H1 (cell line): Measurements from ENCODE around the gene TMEM154. TPM values are rescaled to one million over a fixed set of nuclear protein-coding genes. Genes with fewer than 3 reads are reported as not detected.

Experiments used
- CTCF ChIA-PET: fragments of 300-600 bp; sonication (Branson Sonifier 250); formaldehyde crosslinking; loops from one replicate; lab custom pipeline; 2021; ENCODE audit not compliant: partially characterized antibody; lab: Charles Lee
- POLR2A ChIA-PET: fragments of 300-600 bp; sonication (Branson Sonifier 250); formaldehyde crosslinking; loops from one replicate; lab custom pipeline; 2021; ENCODE audit warnings: inconsistent platforms; ENCODE audit not compliant: partially characterized antibody; lab: Charles Lee
- DNase-seq, 2 experiments: peaks; one replicate each; pipeline versions ENCODE4 v3.0.0 to v3.0.0-alpha.2; 2010 to 2022; ENCODE audit warnings: low spot score in 2 of 2, low read depth in 1 of 2, mixed read lengths in 1 of 2
- FAIRE-seq: peaks from 2 replicates; lab custom pipeline; 2011; peaks lifted over from hg19 to GRCh38; lab: Jason Lieb, UNC
- H2AFZ ChIP-seq: 2 replicates; pipeline ENCODE4 v1.8.1; 2012; ENCODE audit warnings: low read length, inconsistent platforms
- H2AK5ac ChIP-seq: 2 replicates; pipeline ENCODE4 v1.6.1; 2013; ENCODE audit warnings: low read depth, low read length
- H2BK120ac ChIP-seq: replicated peaks from 2 replicates; pipeline ENCODE3; 2013; ENCODE audit warnings: low read depth, low read length, inconsistent platforms
- H2BK12ac ChIP-seq: 2 replicates; pipeline ENCODE4 v1.6.1; 2013; ENCODE audit warnings: low read depth, low read length
- H2BK15ac ChIP-seq: 2 replicates; pipeline ENCODE4 v1.6.1; 2013; ENCODE audit warnings: low read length
- H2BK20ac ChIP-seq: 2 replicates; pipeline ENCODE4 v1.6.1; 2013; ENCODE audit warnings: low read length
- H2BK5ac ChIP-seq: 2 replicates; pipeline ENCODE4 v1.6.1; 2013; ENCODE audit warnings: low read depth, low read length
- H3K14ac ChIP-seq: 2 replicates; pipeline ENCODE4 v1.6.1; 2013; ENCODE audit warnings: inconsistent platforms; ENCODE audit not compliant: insufficient read length
- H3K18ac ChIP-seq: 2 replicates; pipeline ENCODE4 v1.6.1; 2013; ENCODE audit warnings: low read length; ENCODE audit errors: extremely low read depth
- H3K23ac ChIP-seq: 2 replicates; pipeline ENCODE4 v1.6.1; 2013; ENCODE audit warnings: inconsistent platforms; ENCODE audit not compliant: insufficient read length
- H3K23me2 ChIP-seq: 2 replicates; pipeline ENCODE4 v1.6.1; 2013; ENCODE audit warnings: low read depth, low read length
- H3K27ac ChIP-seq: 2 replicates; pipeline ENCODE4 v1.6.1; 2011; ENCODE audit warnings: low read depth, low read length, inconsistent platforms
- H3K27me3 ChIP-seq, 4 experiments: replicated peaks in 1 of 4; 1 replicate in 1 of 4; 2 replicates in 3 of 4; pipeline versions ENCODE4 v1.6.1 to v1.8.1; 2011 to 2013; ENCODE audit warnings: low read length in 3 of 4, mild to moderate bottlenecking in 3 of 4, inconsistent platforms in 2 of 4, mixed read lengths in 2 of 4, moderate library complexity in 1 of 4; ENCODE audit not compliant: control insufficient read depth in 3 of 4, insufficient read depth in 3 of 4; ENCODE audit errors: extremely low read depth in 1 of 4
- H3K36me3 ChIP-seq, 4 experiments: 2 replicates each; pipeline versions ENCODE4 v1.6.1 to v1.8.1; 2011 to 2013; ENCODE audit warnings: mild to moderate bottlenecking in 4 of 4, low read length in 3 of 4, moderate library complexity in 2 of 4, control low read depth in 1 of 4, inconsistent platforms in 1 of 4; ENCODE audit not compliant: insufficient read depth in 4 of 4, control insufficient read depth in 2 of 4
- H3K4ac ChIP-seq: replicated peaks from 2 replicates; pipeline ENCODE3; 2013; ENCODE audit warnings: low read length, low read depth, mixed read lengths, inconsistent platforms; ENCODE audit not compliant: insufficient read length
- H3K4me1 ChIP-seq, 4 experiments: replicated peaks in 1 of 4; 1 replicate in 1 of 4; 2 replicates in 3 of 4; pipeline versions ENCODE4 v1.6.1 to v1.8.1; 2011 to 2013; ENCODE audit warnings: low read length in 3 of 4, inconsistent platforms in 2 of 4, mixed read lengths in 1 of 4; ENCODE audit not compliant: insufficient read depth in 4 of 4, control insufficient read depth in 3 of 4
- H3K4me2 ChIP-seq, 2 experiments: 2 replicates each; pipeline versions ENCODE4 v1.6.1 to v1.8.1; 2011 to 2013; ENCODE audit warnings: low read depth in 2 of 2, low read length in 2 of 2, control low read depth in 1 of 2, inconsistent platforms in 1 of 2, mild to moderate bottlenecking in 1 of 2; ENCODE audit not compliant: insufficient read depth in 1 of 2
- H3K4me3 ChIP-seq, 4 experiments: fragments of 200-600, 300-600 bp in 1 of 4; sonication (generic), shearing (Covaris generic), sonication (Bioruptor Twin) in 1 of 4; 2 replicates each; pipeline versions ENCODE4 v1.5.1 to v1.8.1; 2011 to 2016; ENCODE audit warnings: low read length in 4 of 4, low read depth in 3 of 4, control low read depth in 2 of 4, inconsistent platforms in 2 of 4, mild to moderate bottlenecking in 2 of 4, mixed read lengths in 1 of 4, moderate library complexity in 1 of 4; ENCODE audit not compliant: insufficient read depth in 2 of 4; ENCODE audit errors: extremely low read depth in 1 of 4
- H3K56ac ChIP-seq: replicated peaks from 2 replicates; pipeline ENCODE3; 2013; ENCODE audit warnings: low read depth, mild to moderate bottlenecking, mixed read lengths, low read length, inconsistent platforms; ENCODE audit not compliant: insufficient read length
- H3K79me1 ChIP-seq: 2 replicates; pipeline ENCODE4 v1.6.1; 2013; ENCODE audit warnings: low read depth, low read length, control low read depth
- H3K79me2 ChIP-seq, 2 experiments: 2 replicates each; pipeline versions ENCODE4 v1.6.1 to v1.8.1; 2012 to 2013; ENCODE audit warnings: low read length in 2 of 2, mild to moderate bottlenecking in 2 of 2, inconsistent platforms in 1 of 2; ENCODE audit not compliant: insufficient read depth in 2 of 2, control insufficient read depth in 1 of 2
- H3K9ac ChIP-seq, 4 experiments: replicated peaks in 1 of 4; 1 replicate in 1 of 4; 2 replicates in 3 of 4; pipeline versions ENCODE4 v1.6.1 to v1.8.1; 2011 to 2013; ENCODE audit warnings: low read depth in 3 of 4, low read length in 3 of 4, control low read depth in 2 of 4, mild to moderate bottlenecking in 2 of 4, moderate library complexity in 2 of 4, inconsistent platforms in 1 of 4; ENCODE audit errors: extremely low read depth in 1 of 4
- H3K9me3 ChIP-seq, 2 experiments: 2 replicates each; pipeline versions ENCODE4 v1.6.1 to v1.8.1; 2012 to 2013; ENCODE audit warnings: mild to moderate bottlenecking in 2 of 2, moderate library complexity in 2 of 2, control low read depth in 1 of 2, inconsistent platforms in 1 of 2, low read depth in 1 of 2, low read length in 1 of 2, mixed read lengths in 1 of 2; ENCODE audit not compliant: insufficient read depth in 2 of 2
- H4K20me1 ChIP-seq, 2 experiments: replicated peaks in 1 of 2; 2 replicates each; pipeline versions ENCODE3 to v1.8.1; 2011 to 2013; ENCODE audit warnings: inconsistent platforms in 2 of 2, low read length in 2 of 2, mild to moderate bottlenecking in 1 of 2; ENCODE audit not compliant: insufficient read depth in 2 of 2, control insufficient read depth in 1 of 2
- H4K5ac ChIP-seq: 2 replicates; pipeline ENCODE4 v1.6.1; 2013; ENCODE audit warnings: low read length, low read depth, mixed read lengths, inconsistent platforms; ENCODE audit not compliant: insufficient read length
- H4K8ac ChIP-seq: 2 replicates; pipeline ENCODE4 v1.8.0; 2013; ENCODE audit warnings: mild to moderate bottlenecking, moderate library complexity, low read length, inconsistent platforms; ENCODE audit not compliant: insufficient read depth; ENCODE audit errors: extremely low read depth
- H4K91ac ChIP-seq: replicated peaks from 2 replicates; pipeline ENCODE3; 2013; ENCODE audit warnings: low read length, mixed read lengths, inconsistent platforms; ENCODE audit not compliant: insufficient read length
- E2F6 ChIP-seq: IDR thresholded peaks from 2 replicates; pipeline ENCODE4 v1.6.1; 2012; ENCODE audit warnings: inconsistent platforms
- TAF1 ChIP-seq: IDR thresholded peaks from 2 replicates; pipeline ENCODE4 v1.6.1; 2011; ENCODE audit warnings: mild to moderate bottlenecking, low read depth, low read length
- polyA plus RNA-seq, 7 experiments: library from polyadenylated mRNA; depleted of rRNA in 3 of 7; stranded (reverse) in 5 of 7; unstranded in 2 of 7; fragments of >200 nt in 5 of 7; fragments of 200-250 nt in 2 of 7; gene quantifications; 1 replicate in 5 of 7; 2 replicates in 1 of 7; 4 replicates in 1 of 7; pipeline versions ENCODE4 v1.2.1 to v1.2.3, GENCODE V29; 2011 to 2013; ENCODE audit warnings: missing spikeins in 2 of 7, mixed read lengths in 2 of 7
- total RNA-seq: library from RNA; stranded (reverse); fragmentation: NEBNext Ultra II Directional; extraction: Animal tissue kit (Norgen Biotek cat#: 25700); gene quantifications from 2 replicates; pipeline ENCODE4 v1.2.1, GENCODE V29; 2021

The TMEM154 gene
- total and polyA plus RNA-seq, 2 of the 8 experiments (the other 6 are each of a cell fraction or from before 2014, with no cell fraction given): 0.33 to 1.2 TPM

GRCh38 chr4:152620915-152621314 lies 58.9 kb downstream of the TMEM154 start:
- DNase-seq: no peak
- no peak overlapping the region for H3K4me2 ChIP-seq
- H2BK5ac ChIP-seq: no peak overlapping the region
- no peaks in the 10 kb centered on the region for H4K20me1 ChIP-seq
- H2BK20ac ChIP-seq: no peak overlapping the region
- CTCF ChIA-PET: interaction anchor here (2.1 kb wide), 1 partner anchor 18 kb away, joined by 8 read pairs; no protein-coding TSS in a partner anchor
- TF ChIP-seq E2F6: 0 out of 2 replicates have a peak, but pooled peaks have one; percentile 35
- no peak for TF ChIP-seq TAF1
- no peak overlapping the region for H3K18ac ChIP-seq
- H3K27me3 ChIP-seq: no peaks in the 10 kb centered on the region
- H3K23me2 ChIP-seq: no peaks in the 10 kb centered on the region
- H2BK120ac ChIP-seq: no peak overlapping the region
- H3K79me2 ChIP-seq: no peaks in the 10 kb centered on the region
- H3K4me3 ChIP-seq: no peak overlapping the region
- H3K9ac ChIP-seq: no peak overlapping the region
- H2AK5ac ChIP-seq: no peak overlapping the region
- H3K14ac ChIP-seq: no peak overlapping the region
- POLR2A ChIA-PET: no interaction called here
- no peaks in the 10 kb centered on the region for H3K9me3 ChIP-seq
- H4K5ac ChIP-seq: no peak overlapping the region
- H3K36me3 ChIP-seq: no peaks in the 10 kb centered on the region
- no peak overlapping the region for H4K91ac ChIP-seq
- no peak overlapping the region for H3K56ac ChIP-seq
- no peak overlapping the region for H2BK12ac ChIP-seq
- H3K23ac ChIP-seq: no peak overlapping the region
- no peak for FAIRE-seq
- no peaks in the 10 kb centered on the region for H3K79me1 ChIP-seq
- H2BK15ac ChIP-seq: no peak overlapping the region
- no peak overlapping the region for H3K27ac ChIP-seq
- 0 out of 2 replicates have a peak overlapping the region, but pooled peaks have one; percentile 7 for H2AFZ ChIP-seq
- no peak overlapping the region for H3K4ac ChIP-seq
- no peaks in the 10 kb centered on the region for H3K4me1 ChIP-seq
- H4K8ac ChIP-seq: no peak overlapping the region
